ENCODE data around the gene SLC12A4.
"Not testable (repeated sequence)": the region's sequence is repeated elsewhere in the genome, so short reads cannot be mapped to it uniquely, and the experiment has no call there.

Gene SLC12A4

DNA sequence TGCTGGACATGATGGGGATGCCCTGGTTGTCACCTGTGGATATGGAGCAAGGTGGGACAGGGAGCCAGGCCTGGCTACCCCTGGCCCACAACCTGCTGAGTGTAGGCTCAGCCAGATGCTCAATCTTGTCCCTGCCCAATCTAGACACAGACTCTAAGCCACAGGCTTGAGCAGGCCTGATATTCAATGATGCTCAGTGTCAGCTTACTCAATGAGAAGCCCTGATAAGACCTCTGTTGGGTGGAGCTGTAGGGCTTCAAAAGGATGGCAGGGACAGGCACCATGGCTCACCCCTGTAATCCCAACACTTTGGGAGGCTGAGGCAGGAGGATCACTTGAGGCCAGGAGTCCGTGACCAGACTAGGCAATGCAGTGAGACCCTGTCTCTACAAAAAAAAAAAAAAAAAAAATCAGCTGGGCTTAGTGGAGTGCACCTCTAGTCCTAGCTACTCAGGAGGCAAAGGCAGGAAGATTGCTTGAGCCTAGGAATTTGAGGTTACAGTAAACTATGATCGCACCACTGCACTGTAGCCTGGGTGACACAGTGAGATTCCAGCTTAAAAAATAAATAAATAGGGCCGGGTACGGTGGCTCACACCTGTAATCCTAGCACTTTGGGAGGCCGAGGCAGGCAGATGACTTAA is 27.9 kb downstream of the SLC12A4 start:
- no peak for DNase-seq

DNA sequence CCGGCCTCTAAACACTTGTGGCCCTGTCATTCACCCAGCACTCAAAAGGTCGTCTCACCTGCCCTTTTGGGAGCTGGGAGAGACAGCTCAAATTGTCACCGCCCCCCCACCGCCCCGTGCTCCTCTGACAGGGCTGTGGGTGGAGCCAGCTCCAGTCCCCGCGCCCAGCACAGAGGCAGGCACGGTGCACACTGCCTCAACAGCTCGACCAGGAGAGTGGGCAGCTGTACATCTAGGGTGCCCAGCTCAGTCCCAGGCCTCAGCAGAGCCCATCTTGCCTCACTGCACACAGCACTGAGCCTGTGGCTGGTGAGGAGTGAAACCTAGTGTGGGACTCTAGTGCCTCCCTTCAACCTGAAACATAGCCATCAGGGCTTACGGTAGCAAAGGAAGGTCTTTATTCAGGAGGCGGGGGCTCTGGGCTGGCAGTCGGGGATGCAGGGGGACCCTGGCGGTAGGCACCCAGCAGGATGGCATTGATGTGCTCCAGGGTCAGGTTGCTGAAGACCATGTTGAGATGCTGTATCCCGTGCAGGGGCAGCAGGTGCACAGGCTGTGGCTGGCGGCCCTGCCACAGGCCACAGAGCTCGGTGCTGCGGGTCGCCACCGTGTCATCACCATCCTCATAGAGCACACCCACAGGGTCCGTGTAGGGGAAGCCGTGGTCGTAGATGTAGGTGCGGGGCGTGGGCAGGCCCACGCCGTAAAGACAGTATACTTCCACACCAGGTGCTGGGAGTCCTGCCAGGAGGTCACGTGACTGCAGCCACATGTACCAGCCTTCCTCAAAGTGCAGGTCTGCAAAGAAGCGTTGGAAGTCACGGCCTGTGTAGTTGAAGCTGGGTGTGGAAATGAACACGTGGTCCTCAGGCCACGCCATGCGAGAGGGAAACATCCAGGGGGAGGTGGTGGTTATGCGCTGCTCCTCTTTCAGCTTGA is 28.7 kb downstream of the SLC12A4 start:
- no peak for DNase-seq

DNA sequence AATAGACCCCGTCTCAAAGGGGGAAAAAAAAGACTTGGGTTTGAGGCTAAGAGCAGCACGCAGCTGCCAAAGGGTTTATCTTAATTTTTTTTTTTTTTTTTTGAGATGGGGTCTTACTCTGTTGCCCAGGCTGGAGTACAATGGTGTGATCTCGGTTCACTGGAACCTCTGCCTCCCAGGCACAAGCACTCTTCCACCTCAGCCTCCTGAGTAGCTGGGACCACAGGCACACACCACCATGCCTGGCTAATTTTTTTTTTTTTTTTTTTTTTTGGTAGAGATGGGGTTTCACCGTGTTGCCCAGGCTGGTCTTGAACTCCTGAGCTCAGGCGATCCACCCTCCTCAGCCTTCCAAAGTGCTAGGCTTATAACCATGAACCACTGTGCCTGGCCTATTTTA is 30.7 kb downstream of the SLC12A4 start:
- DNase-seq = not testable (repeated sequence)

DNA sequence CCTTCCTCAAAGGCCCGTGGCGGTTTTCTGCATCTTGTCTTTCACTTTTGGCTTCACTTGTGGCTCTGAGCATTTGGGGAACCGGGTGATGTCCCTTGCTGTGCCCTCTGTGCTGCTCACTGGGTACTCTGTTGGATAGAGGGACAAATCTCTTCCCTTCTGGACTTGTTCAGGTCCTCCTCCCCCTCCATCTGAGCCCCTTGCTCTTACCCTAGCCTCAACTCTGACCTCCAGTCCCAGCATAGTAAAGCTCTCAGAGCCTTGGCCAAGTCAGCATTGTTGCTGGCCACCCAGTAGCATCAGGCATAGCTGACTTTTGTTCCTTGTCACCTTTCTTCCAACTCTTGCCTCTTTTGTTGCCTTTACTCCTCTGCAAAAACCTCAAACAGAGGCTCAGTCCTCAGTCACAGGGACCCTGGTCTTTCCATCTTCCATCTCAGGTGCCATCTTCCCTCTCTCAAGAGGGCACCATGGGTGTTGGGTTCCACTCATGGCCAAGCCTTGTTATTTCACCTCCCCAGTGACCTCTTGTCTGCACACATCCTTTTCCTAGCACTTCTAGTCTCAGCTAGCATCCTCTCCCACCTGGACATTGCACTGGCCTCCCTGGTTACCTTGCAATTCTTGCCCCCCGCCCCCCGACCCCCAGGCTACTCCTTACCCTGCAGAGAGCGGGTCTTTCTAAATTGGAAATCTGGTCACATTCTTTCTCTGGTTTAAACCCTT is 31.4 kb downstream of the SLC12A4 start:
- DNase-seq = no peak

DNA sequence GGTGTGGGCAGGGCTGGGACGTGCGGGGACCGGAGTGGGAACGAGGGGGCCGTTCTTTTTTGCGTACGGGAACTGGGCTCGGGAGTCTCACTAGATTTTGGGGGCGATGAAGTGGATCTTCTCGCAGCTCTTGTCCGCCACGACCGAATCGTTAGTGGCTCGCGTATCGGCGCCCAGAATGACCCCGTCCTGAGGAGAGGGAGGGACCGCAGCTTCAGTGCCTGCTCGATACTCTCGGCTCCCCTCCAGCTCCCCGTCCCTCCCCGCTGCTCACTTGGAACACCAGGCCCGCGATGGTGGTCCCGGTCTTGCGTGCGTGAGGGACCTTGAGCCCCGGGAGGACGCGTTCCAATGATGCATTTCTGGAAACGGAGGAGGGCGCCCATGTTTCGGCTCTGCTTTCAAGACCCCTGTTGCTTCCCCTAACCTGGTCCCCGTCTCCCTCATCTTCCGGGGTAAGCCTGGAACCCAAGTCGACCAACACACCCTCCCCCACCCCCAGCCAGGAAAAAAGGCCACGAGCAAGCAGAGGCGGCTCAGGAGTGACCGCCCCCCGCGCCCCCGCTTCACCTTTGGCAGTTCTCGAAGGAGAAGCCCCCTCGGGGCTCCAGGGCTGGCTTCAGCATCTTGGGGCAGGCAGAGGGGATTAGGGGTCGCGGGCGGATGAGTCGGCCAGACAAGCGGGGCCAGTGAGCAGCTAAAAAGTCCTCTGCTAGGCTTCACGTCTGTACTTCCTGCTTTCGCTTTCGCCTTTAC is 32.1 kb downstream of the SLC12A4 start, which contains the start of gene PSMB10:
PSMB10 (minus strand) TSS at position 727 of the 756 bp plus-strand sequence; CDS start at position 626, 101 bp downstream.
- DNase-seq = no peak

DNA sequence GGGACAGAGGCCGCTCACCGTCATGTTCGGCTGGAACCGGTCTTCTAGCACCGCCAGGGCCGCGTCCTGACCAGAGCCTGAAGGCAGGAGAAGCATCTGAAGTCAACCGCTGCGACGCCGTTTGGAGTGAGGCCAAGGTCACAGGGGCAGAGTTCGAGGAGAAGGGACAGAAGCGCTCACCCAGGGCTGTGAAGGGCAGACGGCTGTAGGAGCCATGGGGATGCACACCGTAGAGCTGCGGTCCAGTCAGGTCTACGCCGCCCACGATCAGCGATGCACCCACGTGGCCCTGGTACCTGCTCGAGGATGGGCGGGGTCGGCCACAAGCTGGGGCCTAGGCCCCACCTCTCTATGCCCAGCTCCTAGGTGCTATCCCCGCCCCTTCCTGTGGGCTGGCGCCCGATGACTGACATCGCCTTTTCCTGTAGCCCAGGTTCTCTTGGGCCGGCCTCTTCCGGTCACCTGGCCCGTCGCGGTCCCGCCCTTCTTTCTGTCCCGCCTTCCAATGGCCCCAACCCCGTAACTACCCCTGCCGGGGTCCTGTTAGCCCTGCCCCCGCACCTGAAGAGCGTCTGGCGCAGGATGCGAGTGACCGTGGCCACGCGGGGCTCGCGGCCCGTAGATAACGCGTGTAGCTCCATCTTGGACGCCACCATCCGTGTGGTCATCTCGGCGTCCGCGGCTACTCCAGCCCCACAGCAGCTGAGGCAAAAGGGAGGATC is 32.9 kb downstream of the SLC12A4 start:
- peak; percentile 91 for DNase-seq

DNA sequence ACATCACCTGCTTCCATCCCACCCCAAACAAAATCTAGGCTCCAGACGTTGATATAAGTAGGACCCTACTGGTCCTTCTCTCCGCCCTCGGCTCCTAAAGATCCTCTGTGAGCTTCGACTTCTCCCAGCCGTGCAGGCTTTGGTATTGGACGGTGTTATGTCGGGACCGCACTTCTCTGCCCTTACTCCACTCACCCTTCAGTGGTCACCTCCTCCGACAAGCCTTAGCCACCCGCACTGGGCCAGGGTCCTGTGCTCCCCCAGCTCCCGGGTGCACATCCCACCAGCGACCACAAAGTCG is 33.4 kb downstream of the SLC12A4 start:
- DNase-seq = no peak

DNA sequence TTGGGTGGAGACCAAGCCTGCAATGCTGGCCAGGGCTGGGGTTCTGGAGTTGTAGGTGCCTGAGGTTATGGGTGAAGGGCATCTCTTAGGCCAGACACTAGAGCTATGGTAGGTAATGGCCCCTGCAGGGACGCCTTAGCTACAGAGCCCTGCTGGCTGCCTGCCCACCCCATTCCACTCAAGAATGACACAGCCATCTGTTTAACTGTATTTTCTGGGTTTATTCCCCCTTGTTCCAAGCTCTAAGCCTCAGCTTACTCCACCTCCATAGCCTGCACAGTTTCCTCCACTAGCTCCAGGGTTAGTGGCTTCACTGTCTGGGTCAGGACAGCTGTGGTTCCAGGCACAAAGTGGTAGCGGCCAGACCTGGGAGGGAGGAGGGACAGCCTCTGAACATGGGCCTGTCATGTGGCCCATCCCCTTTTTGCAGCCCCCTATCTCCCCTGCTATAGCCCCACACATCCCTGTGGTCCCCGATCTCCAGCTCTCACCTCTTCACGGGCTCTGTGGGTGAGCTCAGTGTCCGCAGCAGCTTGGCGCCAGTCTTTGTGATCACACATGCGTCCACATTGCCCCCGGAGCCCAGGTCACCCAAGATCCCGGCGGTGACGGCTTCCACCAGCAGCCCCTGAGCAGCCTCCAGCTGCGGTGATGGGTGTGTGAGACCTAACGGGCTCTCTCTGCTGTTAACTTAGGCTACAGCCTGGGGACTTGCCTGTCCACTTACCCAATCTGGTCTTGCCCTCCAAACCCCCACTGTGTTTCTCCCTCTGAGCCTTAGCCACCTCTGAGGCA is 33.9 kb downstream of the SLC12A4 start:
- DNase-seq = no peak

DNA sequence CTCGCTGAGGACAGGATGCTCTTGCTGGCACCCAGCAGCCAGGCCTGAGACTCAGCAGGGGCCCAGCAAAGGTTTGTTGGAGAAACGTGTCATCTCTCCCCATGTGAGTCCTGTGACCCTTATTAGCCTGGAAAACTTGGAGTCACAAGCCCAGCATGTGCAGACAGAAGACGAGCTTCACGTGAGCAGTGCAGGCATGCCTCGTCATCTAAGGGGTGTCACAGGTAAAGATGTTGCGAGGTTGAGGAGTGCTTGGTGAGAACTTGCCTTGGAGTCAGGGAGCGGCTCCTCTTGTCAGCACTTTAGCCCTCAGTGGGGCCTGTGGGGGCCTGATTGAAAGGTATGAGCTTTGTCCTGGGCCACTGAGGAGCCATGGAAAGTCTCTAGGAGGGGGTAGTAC is 34.6 kb downstream of the SLC12A4 start:
- DNase-seq = no peak

DNA sequence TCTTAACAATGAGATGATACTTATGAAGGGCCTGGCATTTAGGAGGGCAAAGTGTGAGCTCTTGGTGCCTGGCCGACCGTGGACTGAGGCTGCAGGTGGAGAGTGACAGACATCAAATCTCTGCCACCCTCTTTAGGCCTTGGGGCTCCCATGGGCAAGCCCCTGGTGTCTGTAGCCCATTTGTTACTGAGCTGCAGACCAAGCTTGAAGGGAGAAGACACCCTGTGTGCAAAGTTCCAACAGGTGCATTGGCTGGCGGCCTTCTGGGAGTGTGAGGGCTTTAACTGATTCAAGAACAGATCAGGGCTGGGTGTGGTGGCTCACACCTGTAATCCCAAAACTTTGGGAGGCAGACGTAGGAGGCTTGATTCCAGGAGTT is 36.0 kb downstream of the SLC12A4 start:
- no peak for DNase-seq

DNA sequence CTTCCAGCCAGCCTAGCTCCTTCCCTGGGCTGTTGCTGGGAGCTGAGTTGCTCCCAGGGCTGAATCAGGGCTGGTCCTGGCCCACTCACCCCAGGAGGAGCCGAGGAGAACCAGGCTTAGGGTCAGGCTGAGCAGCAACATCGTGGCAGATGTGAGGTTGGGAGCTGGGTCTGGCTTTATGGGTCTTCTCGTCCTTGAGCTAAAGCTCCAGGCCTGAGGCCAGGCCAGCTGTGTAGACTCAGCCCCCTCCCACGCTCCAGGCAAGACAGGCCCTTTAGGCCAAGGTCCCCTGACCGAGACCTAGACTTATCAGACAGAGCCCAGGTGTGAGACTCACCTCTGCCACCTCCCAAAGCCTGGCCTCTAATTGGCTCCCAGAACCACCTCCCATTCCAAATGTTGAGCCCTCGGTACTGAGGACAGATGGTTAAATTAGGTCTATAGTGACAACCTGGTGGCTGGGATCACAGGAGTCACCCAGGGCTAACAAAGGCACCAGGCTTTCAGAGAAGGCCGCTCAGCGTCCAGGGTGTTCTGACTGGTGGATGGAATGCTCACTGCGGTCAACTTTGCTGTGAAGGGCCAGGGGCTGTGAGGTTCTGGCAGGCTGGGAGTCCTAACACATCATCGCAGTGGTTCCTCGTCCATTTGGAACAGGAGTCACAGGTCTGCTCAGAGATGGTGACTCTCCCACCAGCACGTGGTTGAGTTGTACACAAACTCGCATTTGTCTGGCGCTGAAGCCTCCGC is 36.5 kb downstream of the SLC12A4 start, which contains the start of gene CTRL:
CTRL (minus strand) TSS at position 151 of the 750 bp plus-strand sequence; CDS start at position 141, 10 bp downstream.
- no peak for DNase-seq

DNA sequence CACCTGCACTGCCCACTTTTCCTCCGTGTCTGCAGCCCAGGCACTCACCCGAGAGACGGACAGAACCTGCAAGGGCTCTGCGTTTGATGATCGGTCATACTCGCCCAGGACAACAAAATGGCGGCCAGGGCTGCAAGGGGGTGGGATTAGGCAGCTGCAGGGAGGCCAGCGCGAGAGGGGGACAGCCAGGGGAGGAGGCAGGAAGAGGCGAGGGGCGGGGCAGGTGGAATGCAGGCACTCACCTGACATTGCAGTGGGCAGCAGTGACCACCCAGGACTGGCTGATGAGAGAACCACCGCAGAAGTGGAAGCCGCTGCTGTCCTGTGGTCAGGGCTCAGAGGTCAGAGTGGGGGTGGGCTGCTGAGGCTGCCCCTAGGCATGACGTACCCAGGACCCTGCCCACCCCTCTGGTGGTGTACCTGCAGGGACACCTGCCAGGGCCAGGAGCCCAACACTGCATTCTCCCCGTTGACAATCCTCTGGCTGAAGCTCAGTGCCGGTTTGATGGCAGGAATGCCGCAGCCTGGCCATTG is 37.7 kb downstream of the SLC12A4 start:
- no peak for DNase-seq

DNA sequence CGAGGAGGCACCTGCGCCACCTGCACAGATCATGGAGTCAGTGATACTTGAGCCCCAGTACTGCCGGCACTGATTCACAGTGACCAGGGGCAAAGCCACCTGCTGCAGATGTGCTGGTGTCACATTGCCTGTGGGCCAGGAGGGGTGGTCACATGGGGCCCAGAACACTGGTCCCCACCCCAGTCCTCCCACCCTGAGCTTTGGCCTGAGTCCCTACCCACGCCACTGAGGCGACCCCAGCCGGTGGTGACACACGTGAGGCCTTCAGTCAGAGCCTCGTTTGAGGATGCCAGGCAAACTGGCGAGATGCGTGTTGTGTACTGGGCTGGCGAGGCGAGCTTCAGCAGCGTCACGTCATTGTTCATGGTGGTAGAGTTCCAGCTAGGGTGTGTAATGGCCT is 38.2 kb downstream of the SLC12A4 start:
- DNase-seq = no peak

DNA sequence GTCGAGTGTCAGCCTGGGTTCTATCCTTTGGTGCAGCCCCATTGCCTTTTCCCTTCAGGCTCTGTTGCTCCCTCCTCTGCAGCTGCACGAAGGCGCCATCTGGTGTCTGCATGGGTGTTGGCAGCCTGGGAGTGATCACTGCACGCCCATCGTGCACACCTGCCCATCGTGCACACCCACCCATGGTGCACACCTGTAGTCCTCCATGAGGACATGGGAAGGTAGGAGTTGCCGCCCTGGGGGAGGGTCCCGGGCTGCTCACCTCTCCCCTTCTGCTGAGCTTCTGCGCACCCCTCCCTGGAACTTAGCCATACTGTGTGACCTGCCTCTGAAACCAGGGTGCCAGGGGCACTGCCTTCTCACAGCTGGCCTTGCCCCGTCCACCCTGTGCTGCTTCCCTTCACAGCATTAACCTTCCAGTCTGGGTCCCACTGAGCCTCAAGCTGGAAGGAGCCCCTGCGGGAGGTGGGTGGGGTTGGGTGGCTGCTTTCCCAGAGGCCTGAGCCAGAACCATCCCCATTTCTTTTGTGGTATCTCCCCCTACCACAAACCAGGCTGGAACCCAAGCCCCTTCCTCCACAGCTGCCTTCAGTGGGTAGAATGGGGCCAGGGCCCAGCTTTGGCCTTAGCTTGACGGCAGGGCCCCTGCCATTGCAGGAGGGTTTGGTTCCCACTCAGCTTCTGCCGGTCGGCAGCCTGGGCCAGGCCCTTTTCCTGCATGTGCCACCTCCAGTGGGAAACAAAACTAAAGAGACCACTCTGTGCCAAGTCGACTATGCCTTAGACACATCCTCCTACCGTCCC is 39.7 kb downstream of the SLC12A4 start:
- peak; percentile 56 for DNase-seq

DNA sequence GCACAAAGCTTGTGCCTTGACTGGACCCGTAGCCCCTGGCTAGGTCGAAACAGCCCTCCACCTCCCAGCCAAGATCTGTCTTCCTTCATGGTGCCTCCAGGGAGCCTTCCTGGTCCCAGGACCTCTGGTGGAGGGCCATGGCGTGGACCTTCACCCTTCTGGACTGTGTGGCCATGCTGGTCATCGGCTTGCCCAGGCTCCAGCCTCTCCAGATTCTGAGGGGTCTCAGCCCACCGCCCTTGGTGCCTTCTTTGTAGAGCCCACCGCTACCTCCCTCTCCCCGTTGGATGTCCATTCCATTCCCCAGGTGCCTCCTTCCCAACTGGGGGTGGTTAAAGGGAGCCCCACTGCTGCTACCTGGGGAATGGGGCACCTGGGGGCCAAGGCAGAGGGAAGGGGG is 40.3 kb downstream of the SLC12A4 start:
- DNase-seq = no peak

DNA sequence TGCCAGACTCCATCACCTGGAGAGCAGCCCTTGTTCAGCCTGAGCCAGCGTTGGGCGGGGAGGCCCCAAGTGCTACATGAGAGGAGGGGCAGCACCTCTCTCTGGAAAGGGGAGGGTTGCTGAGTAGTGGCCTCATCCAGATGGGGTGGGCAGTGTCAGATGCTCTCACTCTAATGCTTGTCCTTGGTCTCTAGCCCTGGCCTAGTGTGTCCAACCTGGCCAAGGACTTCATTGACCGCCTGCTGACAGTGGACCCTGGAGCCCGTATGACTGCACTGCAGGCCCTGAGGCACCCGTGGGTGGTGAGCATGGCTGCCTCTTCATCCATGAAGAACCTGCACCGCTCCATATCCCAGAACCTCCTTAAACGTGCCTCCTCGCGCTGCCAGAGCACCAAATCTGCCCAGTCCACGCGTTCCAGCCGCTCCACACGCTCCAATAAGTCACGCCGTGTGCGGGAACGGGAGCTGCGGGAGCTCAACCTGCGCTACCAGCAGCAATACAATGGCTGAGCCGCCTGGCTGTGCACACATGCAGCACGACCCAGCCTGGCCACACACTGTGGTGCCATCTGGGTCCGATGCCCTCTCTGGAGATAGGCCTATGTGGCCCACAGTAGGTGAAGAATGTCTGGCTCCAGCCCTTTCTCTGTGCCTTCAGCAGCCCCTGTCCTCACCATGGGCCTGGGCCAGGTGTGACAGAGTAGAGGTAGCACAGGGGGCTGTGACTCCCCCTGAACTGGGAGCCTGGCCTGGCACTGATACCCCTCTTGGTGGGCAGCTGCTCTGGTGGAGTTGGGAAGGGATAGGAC is 41.1 kb downstream of the SLC12A4 start:
- no peak for DNase-seq

DNA sequence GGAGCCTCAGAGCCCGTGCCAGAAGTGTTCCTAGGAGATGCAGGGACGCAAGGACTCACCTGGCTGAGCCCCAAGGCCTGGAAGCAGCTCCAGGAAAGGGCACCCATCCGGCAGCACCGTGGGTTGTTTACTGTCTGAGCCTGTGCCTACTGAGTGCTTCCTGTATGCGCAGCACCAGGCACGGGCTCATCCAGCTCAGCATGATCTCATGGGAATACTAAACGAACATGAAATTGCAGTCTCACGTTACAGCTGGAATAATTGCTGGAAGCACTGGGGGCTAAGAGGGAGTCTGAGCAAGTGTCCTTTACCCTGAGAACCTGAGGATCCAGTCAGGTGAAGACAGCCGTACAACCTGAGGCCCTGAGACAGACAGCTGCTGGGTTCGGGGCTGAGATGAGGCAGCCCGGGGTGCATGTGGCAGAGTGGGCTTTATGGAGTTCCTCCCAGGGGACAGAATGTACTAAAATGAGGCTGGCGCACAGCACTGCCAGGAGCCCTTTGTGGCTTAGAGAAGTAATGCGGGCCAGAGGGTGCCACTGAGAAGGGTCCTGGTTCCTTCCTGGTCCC is 42.2 kb downstream of the SLC12A4 start:
- DNase-seq = peak; percentile 70
